HG02852 (cell line): ENCODE measurements around the gene EXOC7.
A peak's percentile ranks its signal among the peaks of the same experiment; 100 is the strongest.

Experiments
- ATAC-seq: cut with Tn5 transposase; IDR thresholded peaks from one replicate; pipeline ENCODE4 v1.9.1; 2021; ENCODE audit warnings: mild to moderate bottlenecking, moderate library complexity; ENCODE audit not compliant: unreplicated experiment

Gene EXOC7, protein sequence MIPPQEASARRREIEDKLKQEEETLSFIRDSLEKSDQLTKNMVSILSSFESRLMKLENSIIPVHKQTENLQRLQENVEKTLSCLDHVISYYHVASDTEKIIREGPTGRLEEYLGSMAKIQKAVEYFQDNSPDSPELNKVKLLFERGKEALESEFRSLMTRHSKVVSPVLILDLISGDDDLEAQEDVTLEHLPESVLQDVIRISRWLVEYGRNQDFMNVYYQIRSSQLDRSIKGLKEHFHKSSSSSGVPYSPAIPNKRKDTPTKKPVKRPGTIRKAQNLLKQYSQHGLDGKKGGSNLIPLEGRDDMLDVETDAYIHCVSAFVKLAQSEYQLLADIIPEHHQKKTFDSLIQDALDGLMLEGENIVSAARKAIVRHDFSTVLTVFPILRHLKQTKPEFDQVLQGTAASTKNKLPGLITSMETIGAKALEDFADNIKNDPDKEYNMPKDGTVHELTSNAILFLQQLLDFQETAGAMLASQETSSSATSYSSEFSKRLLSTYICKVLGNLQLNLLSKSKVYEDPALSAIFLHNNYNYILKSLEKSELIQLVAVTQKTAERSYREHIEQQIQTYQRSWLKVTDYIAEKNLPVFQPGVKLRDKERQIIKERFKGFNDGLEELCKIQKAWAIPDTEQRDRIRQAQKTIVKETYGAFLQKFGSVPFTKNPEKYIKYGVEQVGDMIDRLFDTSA

DNA sequence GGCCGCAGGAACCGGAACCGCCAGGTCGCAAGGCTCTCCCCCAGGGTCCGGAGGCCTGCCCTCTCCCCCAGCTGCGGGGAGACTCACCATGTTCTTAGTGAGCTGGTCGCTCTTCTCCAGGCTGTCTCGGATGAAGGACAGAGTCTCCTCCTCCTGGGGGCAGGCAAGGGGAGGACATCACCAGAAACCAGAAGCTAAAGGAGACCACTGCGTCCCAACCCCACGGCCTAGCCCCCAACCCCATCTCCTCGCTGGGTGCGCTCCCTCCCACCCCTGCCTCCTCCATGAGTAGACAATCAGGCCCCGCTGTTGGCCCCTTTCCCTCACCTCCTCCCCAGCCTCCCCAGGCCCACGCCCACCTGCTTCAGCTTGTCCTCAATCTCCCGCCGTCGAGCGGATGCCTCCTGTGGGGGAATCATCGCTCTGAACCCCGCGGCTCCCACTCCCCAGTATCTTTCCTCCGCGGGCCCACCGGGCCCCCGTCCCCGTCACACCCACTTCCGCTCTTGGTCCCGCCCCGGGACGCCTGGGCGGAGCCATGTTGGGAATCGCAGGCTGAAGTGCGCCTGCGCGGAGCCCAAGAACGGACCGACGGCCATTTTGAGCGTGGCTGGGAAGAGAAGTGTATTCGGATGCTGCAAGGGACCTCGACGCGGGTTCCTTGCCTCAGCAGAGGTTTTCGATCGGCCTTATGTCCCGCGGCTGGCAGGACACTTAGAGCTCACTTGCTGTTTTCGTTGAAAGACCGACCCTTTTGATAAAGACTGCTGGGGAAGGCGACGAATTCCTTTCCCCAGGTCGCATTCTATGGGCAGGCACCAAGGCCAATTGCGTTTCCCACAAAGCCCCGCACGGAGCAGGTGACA is at the start of gene EXOC7:
Gene EXOC7 (minus strand): TSS at position 514 of the 866 bp plus-strand sequence. CDS start 95 bp downstream, at position 419.
- ATAC-seq = peak; percentile 78

DNA sequence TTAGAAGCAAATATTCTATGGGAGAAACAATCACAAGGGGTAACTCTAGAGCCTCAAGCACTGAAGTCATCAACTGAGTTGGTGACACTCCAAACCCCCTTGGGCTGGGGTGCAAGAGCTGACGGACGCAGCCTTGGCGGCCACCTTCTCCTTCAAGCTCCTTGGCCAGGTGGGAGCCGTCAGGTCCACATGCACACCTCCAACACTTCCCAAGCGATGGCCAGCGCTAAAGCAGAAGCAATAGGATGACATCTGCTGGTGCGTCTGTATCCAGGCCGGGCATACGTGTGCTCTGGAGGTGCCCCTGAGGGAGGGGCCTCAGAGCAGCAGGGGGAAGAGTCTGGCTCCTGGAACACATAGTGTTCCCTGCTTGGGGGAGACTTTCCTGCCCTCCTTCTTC is 49.6 kb upstream of the EXOC7 start:
- no peak for ATAC-seq

DNA sequence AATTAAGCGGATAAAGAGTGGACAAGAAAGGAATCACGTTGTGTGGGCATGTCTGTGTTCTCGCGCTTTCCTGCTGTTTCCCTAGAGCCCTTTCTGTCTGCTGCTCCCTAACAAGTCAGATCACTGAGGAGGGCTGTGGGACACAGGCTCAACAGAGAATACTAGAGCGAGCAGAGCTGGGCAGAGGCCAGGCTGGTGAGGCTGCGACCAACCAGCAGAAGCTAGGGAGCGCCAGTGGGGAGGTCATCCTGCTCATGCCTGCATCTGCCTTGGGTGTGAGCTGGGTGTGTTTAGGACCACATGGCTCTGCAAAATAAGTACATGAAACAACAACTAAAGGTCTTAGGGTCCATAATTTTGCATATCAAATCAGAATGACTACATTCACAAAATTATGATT is 49.0 kb upstream of the EXOC7 start:
- no peak for ATAC-seq

DNA sequence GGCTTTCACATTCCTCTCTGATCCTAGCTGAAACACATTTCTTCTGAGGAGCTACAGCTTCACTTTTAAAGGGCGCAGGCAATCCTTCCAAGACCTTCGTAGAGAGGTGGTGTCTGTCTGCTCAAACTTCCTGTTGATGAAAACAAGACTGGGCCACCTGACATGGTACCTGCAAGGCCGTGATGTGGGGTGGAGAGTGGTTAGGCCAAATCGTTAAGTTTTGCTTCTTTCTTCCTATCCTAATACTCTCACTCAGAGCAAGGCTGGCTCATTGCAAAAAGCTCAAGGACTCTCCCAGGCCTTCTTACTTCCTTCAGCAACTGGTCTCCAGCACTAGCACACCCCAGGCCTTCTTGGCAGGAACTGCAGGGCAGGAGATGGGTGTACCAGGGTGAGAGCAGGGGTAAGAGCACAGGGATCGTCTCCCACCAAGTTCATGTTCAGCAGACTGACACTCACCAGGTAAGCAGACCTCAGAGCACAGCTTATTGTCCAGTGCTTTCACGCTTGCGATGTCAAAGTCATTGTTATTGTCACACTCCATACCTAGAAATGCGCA is 48.4 kb upstream of the EXOC7 start:
- no peak for ATAC-seq

DNA sequence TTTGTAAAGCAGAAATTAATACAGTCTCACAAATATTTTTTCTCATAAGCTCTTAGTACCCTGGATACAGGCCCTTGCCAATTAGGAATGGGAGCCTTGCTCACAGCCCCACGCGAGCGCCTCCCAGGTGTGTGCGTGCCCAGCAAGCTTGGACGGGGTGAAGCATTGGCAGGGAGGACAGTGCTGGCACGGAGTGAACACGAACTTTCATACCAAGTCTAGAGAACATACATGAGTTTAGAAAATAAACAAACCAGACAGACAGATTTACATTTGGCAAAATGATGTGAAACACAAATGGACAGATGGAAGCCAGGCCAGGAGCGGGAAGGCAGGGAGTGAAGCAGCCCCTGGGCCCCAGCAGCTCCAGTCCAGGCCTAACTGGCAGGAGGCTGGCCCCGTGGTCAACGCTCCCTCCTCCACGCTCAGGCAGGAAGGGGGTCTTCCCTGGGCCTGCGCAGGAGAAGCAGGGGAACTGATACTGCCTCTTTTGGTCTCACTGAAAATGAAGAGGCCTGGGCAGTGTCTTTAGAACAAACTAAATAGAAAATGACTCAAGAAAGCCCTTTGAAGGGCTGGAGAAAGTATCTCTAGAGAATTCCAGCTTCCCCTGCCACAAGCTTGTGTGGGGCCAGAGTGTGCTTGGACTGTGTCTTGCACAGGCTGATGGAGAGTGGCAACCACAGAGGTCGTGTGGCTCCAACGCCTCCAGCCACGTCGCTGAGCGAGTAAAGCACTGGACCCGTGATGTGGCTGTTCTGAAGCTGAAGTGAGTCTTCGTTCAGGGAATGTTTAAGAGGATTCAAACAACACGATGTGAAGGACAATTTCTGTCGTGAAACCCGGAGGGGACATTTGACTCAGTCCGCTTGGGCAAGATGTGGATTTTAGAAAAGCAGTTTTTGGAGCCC is 47.4 kb upstream of the EXOC7 start:
- ATAC-seq = no peak

DNA sequence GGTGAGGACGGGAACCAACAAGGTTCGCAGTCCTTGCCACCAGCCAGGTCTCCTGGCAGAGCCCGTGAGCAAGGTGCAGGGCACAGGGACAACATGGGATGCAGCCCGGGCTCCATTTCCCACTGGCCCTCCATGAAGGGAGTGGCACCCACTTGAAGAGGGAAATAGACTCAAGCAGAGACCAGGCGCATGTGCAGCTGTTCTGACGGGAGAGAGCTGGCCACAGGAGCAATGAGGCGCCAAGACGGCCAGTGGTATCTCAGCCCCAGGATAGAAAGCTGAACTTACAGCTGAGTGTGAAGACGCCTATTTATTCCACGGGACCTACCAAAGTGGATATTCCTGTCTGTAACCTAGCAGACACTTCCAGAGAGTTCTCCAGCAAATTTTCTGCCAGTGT is 45.6 kb upstream of the EXOC7 start:
- ATAC-seq = no peak

DNA sequence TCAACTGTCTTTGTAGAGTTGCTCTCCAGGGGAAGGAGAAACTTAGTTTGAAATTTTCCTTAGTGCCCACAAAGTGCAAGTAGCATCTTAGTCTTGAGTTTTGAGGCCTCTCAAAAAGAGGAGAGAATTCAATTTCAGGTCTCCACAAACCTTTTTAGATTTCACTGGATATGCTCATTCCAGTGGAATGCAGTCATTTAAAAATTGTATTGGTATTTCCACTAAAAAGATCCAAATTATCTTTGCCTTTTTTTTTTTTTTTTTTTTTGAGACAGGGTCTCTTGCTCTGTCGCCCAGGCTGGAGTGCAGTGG is 44.4 kb upstream of the EXOC7 start:
- ATAC-seq = no peak

DNA sequence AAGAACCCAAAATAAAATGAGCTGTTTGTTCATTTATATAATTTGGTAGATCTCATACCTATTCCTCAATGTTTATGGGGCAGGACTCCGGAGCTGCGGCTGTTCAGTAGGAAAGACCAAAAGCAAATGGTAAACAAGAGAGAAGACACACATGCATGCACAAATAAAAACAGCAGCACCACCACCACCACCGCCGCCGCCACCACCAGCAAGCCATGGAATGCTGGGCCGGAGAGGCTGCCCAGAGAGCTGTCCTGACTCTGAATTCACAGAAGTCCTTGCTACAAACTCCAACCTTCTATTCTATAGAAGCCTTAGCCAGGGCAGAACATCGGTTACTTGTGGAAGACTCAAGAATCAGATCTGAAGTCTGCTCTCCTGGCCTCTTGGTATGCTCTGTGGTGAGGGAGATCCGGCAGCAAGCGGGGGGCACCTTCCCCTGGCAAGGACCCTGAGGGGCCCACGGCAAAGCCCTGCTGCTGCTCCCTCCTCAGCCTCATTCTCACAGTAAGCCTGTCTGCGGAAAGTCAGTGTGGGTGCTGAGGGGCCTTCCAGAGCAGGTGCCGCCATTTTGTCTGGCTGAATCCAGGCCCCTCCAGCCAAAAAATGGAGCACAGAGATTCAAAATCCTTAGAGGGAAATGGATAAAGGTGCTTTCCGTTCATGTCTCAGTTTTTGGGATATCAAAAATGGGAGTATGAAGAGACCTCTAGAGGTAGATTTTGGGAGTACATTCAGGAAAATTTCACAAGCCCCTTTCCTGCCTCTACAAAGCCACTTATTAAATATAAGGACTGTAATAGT is 43.8 kb upstream of the EXOC7 start:
- no peak for ATAC-seq

DNA sequence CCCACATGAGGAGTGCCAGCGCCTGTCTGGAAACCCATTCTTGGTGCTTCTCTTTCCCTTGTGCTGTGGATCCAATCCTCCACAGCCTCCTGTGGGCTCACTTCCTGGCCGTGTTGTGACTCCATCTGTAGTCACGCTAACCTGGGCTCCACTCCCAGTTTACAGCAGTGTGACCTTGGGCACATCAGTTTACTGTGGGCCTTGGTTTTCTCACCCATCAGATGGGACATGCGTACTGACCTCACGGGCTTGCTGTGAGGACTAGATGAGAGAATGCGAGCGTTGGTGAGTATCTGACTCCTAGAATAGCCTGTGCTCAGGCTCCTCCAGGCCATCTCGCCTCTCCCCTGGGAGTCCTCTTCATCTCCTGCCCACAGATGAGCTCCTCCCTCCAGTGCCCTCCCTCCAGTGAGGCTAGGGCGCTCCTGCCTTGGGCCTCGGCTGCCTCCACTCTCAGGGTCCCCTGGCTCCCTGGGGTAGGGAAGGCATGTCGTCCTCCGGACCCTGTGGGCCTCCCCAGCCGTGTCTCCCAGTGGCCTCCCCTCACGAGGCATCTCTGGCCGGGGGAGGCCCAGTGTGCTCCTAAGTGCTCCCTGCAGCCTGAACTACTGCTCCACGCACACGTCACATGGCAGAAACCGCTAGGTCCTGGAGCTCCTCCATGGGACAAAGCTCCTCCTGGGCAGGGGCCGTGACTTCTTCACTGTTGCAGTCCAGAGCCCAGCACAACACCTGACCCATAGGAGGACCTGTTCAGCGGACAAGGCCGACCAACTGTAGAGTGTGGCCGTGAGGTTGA is 42.7 kb upstream of the EXOC7 start:
- no peak for ATAC-seq

DNA sequence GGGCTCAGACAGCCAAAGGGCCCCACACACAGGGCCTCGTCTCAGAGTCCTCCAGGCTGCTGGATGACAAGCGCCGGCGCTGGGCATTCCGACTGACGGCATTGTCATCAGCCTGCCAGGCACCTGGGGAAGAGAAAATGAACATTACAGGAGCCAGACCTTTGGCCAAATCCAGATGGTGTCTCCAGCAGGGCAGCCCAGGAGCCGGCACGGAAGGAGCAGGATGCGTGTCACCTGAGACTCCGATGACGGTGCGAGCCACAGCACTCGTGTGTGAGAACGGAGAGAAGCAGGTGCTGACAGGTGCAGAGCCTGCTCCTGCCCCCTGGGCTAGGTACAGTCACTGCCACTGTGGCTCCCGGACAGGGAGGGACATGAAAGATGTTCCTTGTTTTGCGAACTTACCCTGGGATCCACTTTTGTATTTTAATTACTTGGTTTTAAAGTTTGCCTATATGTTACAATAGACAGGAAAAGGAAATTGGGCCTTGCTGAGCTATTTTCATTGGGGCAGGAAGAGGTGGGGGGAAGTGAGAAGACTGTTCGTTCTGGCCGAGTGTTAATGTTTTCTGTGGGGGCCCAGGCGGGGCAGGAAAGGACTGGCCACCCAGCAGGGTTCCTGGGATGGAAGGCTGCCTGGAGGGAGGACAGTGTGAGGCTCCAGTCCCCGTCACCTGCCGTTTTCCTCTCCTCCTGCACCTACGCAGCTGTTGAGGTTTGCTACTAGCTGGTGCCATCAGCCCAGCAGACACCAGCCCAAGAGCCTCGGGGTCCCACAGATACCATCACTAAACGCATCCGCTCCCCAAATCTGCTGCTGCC is 41.9 kb upstream of the EXOC7 start:
- no peak for ATAC-seq

DNA sequence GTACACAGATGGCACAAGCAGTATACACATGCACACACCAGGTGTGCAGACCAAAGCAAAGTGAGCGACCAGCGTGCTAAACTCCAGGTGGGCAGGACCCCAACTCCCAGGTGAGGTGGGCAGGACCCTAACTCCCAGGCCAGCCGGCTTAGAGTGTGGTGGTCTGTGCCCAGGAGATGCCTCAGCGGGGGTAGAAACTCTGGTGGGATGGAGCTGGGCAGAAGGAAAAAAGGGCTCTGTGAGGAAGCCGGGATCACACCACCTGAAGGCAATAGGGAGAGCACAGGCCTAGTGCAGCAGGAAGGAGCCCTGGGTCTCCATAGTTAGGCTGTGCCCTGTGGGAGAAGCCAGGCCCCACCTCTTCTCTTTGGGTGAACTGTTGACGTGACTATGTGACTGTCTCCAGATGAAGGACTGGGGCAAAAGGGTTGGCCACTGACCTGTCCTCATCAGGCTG is 39.0 kb upstream of the EXOC7 start:
- no peak for ATAC-seq

DNA sequence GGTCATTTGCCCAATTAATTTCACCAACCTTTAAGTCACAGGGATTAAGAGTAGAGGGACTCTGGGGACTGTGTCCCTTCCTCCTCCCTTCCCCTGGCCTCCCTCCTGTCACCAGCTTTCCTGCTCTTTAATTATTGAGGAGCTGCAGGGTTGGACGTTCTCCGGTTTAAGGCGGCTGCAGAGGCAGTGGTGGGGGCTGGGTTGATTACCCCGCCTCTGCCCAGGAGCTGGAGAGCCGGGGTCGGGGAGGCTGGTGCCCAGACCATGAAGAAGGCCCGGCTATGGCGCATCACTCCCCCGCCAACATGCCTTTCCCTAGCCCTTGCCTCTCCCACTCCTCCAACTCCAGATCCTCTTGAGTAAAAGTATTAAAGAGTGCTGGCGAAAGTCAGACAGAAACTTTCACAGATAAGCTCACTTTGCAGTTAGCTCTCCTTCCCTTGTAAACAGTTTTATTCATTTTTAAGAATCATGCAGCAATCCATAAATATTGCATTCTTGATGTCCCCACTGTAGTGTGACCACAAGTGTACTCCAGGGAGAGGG is 38.5 kb upstream of the EXOC7 start:
- ATAC-seq = no peak

DNA sequence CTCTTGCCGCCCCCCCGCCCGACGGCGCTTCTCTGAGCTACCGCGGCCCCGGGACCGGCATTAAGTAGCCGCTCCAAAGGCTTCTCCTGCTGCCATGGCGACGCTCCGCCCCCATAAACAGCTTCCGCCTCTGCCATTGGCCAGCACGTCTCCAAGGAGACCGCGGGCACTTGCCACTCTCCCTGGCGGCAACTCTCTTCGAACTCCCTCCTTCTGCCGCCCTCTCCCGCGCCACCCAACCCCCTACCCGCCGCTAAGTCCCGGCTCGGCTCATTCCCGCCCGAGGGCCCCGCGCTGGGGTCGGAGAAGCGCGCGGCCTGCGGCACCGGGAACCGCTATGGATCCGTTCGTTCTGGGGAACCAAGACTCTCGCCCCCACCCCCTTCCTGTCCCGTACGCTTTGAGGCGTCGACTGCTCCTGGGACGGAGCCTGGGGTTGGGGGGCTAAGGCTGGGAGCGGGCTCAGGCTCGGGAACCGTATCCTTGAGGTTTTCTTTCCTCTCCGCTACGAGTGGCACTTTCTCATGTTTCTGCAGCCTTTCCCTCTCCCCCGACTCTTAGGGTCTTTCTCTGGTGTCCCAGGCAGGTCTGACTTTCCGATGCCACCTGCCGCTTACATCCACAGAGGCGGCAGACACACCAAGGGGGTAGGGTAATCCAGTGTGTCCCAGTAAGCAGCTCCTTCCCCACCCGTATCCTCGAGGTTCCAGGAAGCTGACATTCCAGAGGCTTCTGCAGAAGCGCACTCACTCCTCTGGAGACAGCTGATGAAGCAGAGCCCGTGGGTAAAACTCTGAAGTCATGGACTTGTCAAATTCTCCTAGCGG is 37.8 kb upstream of the EXOC7 start, which contains the start of gene FOXJ1:
Gene FOXJ1 (minus strand): TSS at position 34 of the 827 bp plus-strand sequence. CDS start 850 bp downstream, outside the sequence.
- peak; percentile 63 for ATAC-seq

DNA sequence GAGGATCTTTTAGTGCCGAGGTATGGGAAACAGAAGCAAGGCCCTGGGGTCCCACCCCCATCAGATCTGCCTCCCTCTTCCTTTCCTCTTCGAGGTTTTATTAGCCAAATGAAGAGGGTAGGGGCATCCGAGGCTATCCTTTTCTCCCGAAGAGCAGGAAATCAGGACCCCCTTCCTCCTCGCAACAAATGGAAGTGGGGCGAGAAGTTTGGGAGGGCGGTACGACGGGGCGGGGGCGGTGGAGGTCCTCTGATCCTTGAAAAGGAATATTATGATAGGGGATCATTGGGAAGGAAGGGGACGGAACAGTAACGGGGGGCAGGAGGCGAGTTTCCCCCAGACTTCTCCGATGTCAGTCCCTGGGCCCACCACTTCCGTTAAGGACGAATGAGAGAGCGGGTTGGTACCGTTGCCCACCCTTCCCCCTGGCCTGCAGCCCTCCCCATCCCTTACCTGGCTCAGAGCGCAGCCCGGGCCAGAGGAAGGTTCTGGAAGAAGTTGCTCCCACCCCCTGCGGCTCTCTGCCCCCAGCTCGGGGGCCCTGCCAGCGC is 37.1 kb upstream of the EXOC7 start:
- ATAC-seq = no peak

DNA sequence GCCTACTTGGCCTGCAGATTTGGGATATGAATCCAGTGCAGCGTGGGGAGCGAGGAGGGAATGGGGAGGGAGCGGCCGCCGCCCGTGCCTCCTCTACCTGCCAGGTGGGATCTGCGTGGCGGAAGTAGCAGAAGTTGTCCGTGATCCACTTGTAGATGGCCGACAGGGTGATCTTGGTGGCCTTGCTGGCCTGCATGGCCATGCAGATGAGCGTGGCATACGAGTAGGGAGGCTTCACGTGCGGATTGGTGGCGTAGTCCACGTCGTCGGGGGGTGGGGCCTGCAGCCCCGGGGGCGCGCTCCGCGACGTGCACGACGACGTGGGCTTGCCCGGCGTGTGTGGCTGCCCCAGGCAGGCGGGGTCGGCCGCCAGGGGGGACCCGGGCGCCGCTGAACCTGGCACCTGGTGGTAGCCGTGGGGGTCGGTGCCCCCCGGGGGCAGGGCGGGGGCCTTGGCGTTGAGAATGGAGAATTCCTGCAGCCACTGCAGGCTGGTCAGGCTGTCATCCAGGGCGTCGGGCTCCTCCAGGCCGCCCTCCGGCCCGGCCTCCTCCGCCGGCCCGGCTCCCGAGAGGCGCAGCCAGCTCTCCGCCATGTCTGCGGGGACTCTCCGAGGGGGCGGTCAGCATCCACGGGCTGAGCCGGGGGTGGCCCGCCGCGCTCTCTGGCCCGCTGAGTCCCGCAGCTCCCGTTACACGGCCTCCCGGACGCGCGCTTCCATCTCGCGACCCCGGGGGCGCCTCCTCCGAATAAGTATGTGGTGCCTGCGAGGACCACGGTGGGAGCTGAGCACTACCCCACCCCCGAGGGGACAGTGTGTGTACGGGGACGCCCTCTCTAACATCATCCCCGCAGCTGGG is 36.4 kb upstream of the EXOC7 start:
- no peak for ATAC-seq
